ENCODE results near the gene SNTB2.

SNTB2 gene

GRCh38 chr16:69180011-69180338 lies 7.0 kb upstream of the SNTB2 start:
- no peak for DNase-seq

GRCh38 chr16:69182730-69183416 lies 4.1 kb upstream of the SNTB2 start:
- no peak for DNase-seq

GRCh38 chr16:69187446-69188235 lies 677 bp downstream of the SNTB2 start:
- peak; percentile 29 to 67 (median 53) for DNase-seq

GRCh38 chr16:69188236-69188549 lies 1.2 kb downstream of the SNTB2 start:
- peak; percentile 35 to 58 (median 53) for DNase-seq

GRCh38 chr16:69188716-69189115 lies 1.8 kb downstream of the SNTB2 start:
- DNase-seq, result no peak

- no peak for DNase-seq
Observed at GRCh38 chr16:69190046-69190588, 3.2 kb downstream of the SNTB2 start.

- DNase-seq, result peak in 3 of 4 experiments; percentile 25 to 47 (median 39)
Observed at GRCh38 chr16:69190598-69190997, 3.6 kb downstream of the SNTB2 start.

- DNase-seq, result no peak
Observed at GRCh38 chr16:69191136-69191535, 4.2 kb downstream of the SNTB2 start.

GRCh38 chr16:69193855-69194254 lies 6.9 kb downstream of the SNTB2 start:
- no peak for DNase-seq

- no peak for DNase-seq
Observed at GRCh38 chr16:69194488-69194887, 7.5 kb downstream of the SNTB2 start.

GRCh38 chr16:69195369-69196029 lies 8.5 kb downstream of the SNTB2 start:
- peak in 3 of 4 experiments; percentile 39 to 44 (median 40) for DNase-seq

GRCh38 chr16:69197573-69197972 lies 10.6 kb downstream of the SNTB2 start:
- DNase-seq, result no peak

- DNase-seq, result peak in 1 of 4 experiments; percentile 23
Observed at GRCh38 chr16:69199382-69199781, 12.4 kb downstream of the SNTB2 start.

- DNase-seq, result no peak
Observed at GRCh38 chr16:69201291-69201690, 14.3 kb downstream of the SNTB2 start.

GRCh38 chr16:69201787-69202186 lies 14.8 kb downstream of the SNTB2 start:
- no peak for DNase-seq

- peak; percentile 54 to 79 (median 73) for DNase-seq
Observed at GRCh38 chr16:69204172-69204571, 17.2 kb downstream of the SNTB2 start.

- no peak for DNase-seq
Observed at GRCh38 chr16:69209735-69210134, 22.8 kb downstream of the SNTB2 start.

- peak in 2 of 4 experiments; percentile 2 to 26 for DNase-seq
Observed at GRCh38 chr16:69217433-69217832, 30.5 kb downstream of the SNTB2 start.

- no peak for DNase-seq
Observed at GRCh38 chr16:69219279-69219678, 32.3 kb downstream of the SNTB2 start.

GRCh38 chr16:69223882-69224281 lies 36.9 kb downstream of the SNTB2 start:
- DNase-seq, result no peak

- DNase-seq, result no peak
Observed at GRCh38 chr16:69225121-69225520, 38.2 kb downstream of the SNTB2 start.

- no peak for DNase-seq
Observed at GRCh38 chr16:69233124-69233523, 46.2 kb downstream of the SNTB2 start.

- no peak for DNase-seq
Observed at GRCh38 chr16:69234460-69234859, 47.5 kb downstream of the SNTB2 start.

GRCh38 chr16:69236319-69236718 lies 49.4 kb downstream of the SNTB2 start:
- no peak for DNase-seq

Data from suppressor macrophage (primary cell).